SK-N-MC (cell line): ENCODE results near the gene STRIT1.

Source experiments
- FOXP2 ChIP-seq: optimal IDR thresholded peaks from 2 replicates; pipeline ENCODE3; 2011; ENCODE audit warnings: mild to moderate bottlenecking, moderate library complexity; ENCODE audit not compliant: insufficient read depth; ENCODE audit errors: extremely low read length, control extremely low read depth
- POLR2AphosphoS5 ChIP-seq: IDR thresholded peaks from 2 replicates; pipeline ENCODE4 v1.6.1; 2012; ENCODE audit warnings: mild to moderate bottlenecking, low read depth, low read length, borderline replicate concordance

DNA sequence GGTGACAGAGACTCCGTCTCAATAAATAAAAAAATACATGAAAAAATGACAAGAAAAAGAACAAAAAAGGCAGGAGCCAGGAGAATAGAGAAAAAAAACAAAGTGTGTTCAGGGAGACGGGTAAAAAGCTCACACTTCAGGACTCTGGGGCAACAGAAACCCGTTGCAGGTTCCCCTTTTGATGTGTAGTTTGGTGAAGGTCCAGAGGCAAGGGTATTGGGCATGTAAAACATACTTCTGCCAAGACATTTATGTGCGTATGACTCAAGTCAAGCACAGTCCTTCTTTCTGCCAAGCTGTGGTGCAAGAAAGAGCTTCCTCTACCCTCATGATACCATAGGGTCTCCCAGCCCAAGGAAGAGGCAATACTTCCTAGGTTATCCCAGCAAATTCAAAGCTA, 33.4 kb upstream of the STRIT1 start:
- TF ChIP-seq POLR2AphosphoS5 (no peak), FOXP2 (no peak)
